ENCODE results near the gene GRIK4. TPM values are rescaled to one million over a fixed set of nuclear protein-coding genes. Genes with fewer than 3 reads are reported as not detected.
A peak's percentile ranks its signal among the peaks of the same experiment; 100 is the strongest.

Gene GRIK4
- polyA plus RNA-seq, 1 donor from 2014 or later: 3.4 TPM

- no peaks in the 10 kb centered on the region for H3F3A ChIP-seq (ENCODE audit: insufficient read depth, low read length, poor library complexity, severe bottlenecking)
Measured at GRCh38 chr11:120985718-120986569, 474.4 kb downstream of the GRIK4 start.

GRCh38 chr11:120988603-120989002 lies 477.1 kb downstream of the GRIK4 start:
- Histone ChIP-seq H3K9me2 (ENCODE audit: insufficient read depth, low read length) (no peaks in the 10 kb centered on the region), H3K79me2 (replicated peaks; ENCODE audit: insufficient read depth, low read length) (no peaks in the 10 kb centered on the region), H3K4me2 (ENCODE audit: low read length) (no peak overlapping the region), H3K4me3 (ENCODE audit: low read length) (no peak overlapping the region), H3F3A (ENCODE audit: insufficient read depth, low read length, poor library complexity, severe bottlenecking) (no peaks in the 10 kb centered on the region), H3K27ac (ENCODE audit: low read length) (no peak overlapping the region), H3K9me3 (ENCODE audit: low read length) (no peaks in the 10 kb centered on the region), H3K27me3 (ENCODE audit: insufficient read depth, low read depth, low read length) (peaks cover 13% of the 10 kb centered on the region), H4K20me1 (ENCODE audit: insufficient read depth) (no peaks in the 10 kb centered on the region), H2AFZ (ENCODE audit: low read depth, low read length) (no peak overlapping the region), H3K36me3 (ENCODE audit: insufficient read depth, low read length) (no peaks in the 10 kb centered on the region), H3K9ac (ENCODE audit: low read length) (no peak overlapping the region)
- TF ChIP-seq RAD21 (conservative IDR thresholded peaks at IDR 0.05) (no peak), POLR2AphosphoS5 (IDR thresholded peaks at IDR 0.05) (no peak), EZH2 (IDR thresholded peaks at IDR 0.05; ENCODE audit: borderline replicate concordance, insufficient read depth, low read length, poor library complexity, severe bottlenecking) (no peak), EP300 (conservative IDR thresholded peaks at IDR 0.05; ENCODE audit: poor library complexity, severe bottlenecking) (no peak), CTCF (IDR thresholded peaks at IDR 0.05; ENCODE audit: poor library complexity, severe bottlenecking) (no peak), MXI1 (conservative IDR thresholded peaks at IDR 0.05; ENCODE audit: poor library complexity, severe bottlenecking) (no peak), SMC3 (conservative IDR thresholded peaks at IDR 0.05; ENCODE audit: poor library complexity) (no peak), REST (IDR thresholded peaks at IDR 0.05; ENCODE audit: borderline replicate concordance) (no peak), TAF1 (IDR thresholded peaks at IDR 0.05; ENCODE audit: low read depth) (no peak)

More at GRCh38 chr11:120985718-120986569, 474.4 kb downstream of the GRIK4 start:
- Histone ChIP-seq H3K9me2 (ENCODE audit: insufficient read depth, low read length) (no peaks in the 10 kb centered on the region), H3K79me2 (replicated peaks; ENCODE audit: insufficient read depth, low read length) (no peaks in the 10 kb centered on the region), H3K4me3 (ENCODE audit: low read length) (peak overlapping the region; percentile 58), H3K4me2 (ENCODE audit: low read length) (no peak overlapping the region), H3K9me3 (ENCODE audit: low read length) (no peaks in the 10 kb centered on the region), H3K9ac (ENCODE audit: low read length) (peak overlapping the region; percentile 35), H3K27ac (ENCODE audit: low read length) (no peak overlapping the region), H3K27me3 (ENCODE audit: insufficient read depth, low read depth, low read length) (peaks cover 13% of the 10 kb centered on the region), H4K20me1 (ENCODE audit: insufficient read depth) (no peaks in the 10 kb centered on the region), H3K36me3 (ENCODE audit: insufficient read depth, low read length) (no peaks in the 10 kb centered on the region), H2AFZ (ENCODE audit: low read depth, low read length) (no peak overlapping the region)
- TF ChIP-seq CTCF (IDR thresholded peaks at IDR 0.05; ENCODE audit: poor library complexity, severe bottlenecking) (peak; percentile 47), RAD21 (conservative IDR thresholded peaks at IDR 0.05) (peak; percentile 31), SMC3 (conservative IDR thresholded peaks at IDR 0.05; ENCODE audit: poor library complexity) (no peak)

Data from neural cell (in vitro differentiated cells).